Karpas-422 (cell line): ENCODE results near the gene EPS8. TPM values are rescaled to one million over a fixed set of nuclear protein-coding genes. Genes with fewer than 3 reads are reported as not detected.

Experiments used
- DNase-seq: peaks from one replicate; pipeline ENCODE4 v3.0.0-alpha.2; 2015
- H2AFZ ChIP-seq: fragments of 200-600 bp; sonication (generic); 2 replicates; pipeline ENCODE4 v1.6.1; 2014; ENCODE audit warnings: antibody characterized with exemption, low read length, mixed read lengths
- H3K27ac ChIP-seq: fragments of 200-600 bp; sonication (generic); 2 replicates; pipeline ENCODE4 v1.5.1; 2014; ENCODE audit warnings: mild to moderate bottlenecking, low read length, moderate library complexity
- H3K27me3 ChIP-seq: fragments of 200-600 bp; sonication (generic); 2 replicates; pipeline ENCODE4 v1.6.1; 2014; ENCODE audit warnings: low read length, mixed read lengths
- H3K36me3 ChIP-seq: fragments of 200-600 bp; sonication (generic); 2 replicates; pipeline ENCODE4 v1.6.1; 2014; ENCODE audit warnings: low read length, mixed read lengths; ENCODE audit not compliant: insufficient read depth
- H3K4me1 ChIP-seq: fragments of 200-600 bp; sonication (generic); 2 replicates; pipeline ENCODE4 v1.6.1; 2014; ENCODE audit warnings: mild to moderate bottlenecking, low read length, mixed read lengths
- H3K4me2 ChIP-seq: fragments of 200-600 bp; sonication (generic); 2 replicates; pipeline ENCODE4 v1.6.1; 2014; ENCODE audit warnings: low read length, low read depth, mild to moderate bottlenecking; ENCODE audit not compliant: poor library complexity, severe bottlenecking
- H3K4me3 ChIP-seq: fragments of 200-600 bp; sonication (generic); 2 replicates; pipeline ENCODE4 v1.5.1; 2014; ENCODE audit warnings: mild to moderate bottlenecking, antibody characterized with exemption, low read length, mixed read lengths
- H3K79me2 ChIP-seq: fragments of 200-600 bp; sonication (generic); 2 replicates; pipeline ENCODE4 v1.6.1; 2014; ENCODE audit warnings: mild to moderate bottlenecking, low read length, mixed read lengths
- H3K9ac ChIP-seq: fragments of 200-600 bp; sonication (generic); 2 replicates; pipeline ENCODE4 v1.6.0; 2014; ENCODE audit warnings: low read length
- H3K9me2 ChIP-seq: fragments of 200-600 bp; sonication (generic), shearing (Covaris generic); replicated peaks from 2 replicates; pipeline ENCODE4 v1.6.0; 2014; ENCODE audit warnings: mild to moderate bottlenecking, low read length, moderate library complexity; ENCODE audit not compliant: insufficient read depth
- H3K9me3 ChIP-seq: fragments of 300-700, 200-600 bp; sonication (generic); 2 replicates; pipeline ENCODE4 v1.6.1; 2014; ENCODE audit warnings: low read length, mixed read lengths
- H4K20me1 ChIP-seq: fragments of 200-600 bp; sonication (generic); 2 replicates; pipeline ENCODE4 v1.6.1; 2014; ENCODE audit warnings: mild to moderate bottlenecking, antibody characterized with exemption, low read length, low read depth; ENCODE audit not compliant: insufficient read depth
- total RNA-seq: library from RNA; depleted of rRNA; stranded (reverse); fragments of >200 nt; shearing (Covaris generic); gene quantifications from 2 replicates; pipeline ENCODE4 v1.2.3, GENCODE V29; 2014; ENCODE audit warnings: low replicate concordance

Gene EPS8
- total RNA-seq, 1 experiment from 2014 or later: not detected

- H3K36me3 ChIP-seq: no peaks in the 10 kb centered on the region
- no peak overlapping the region for H3K4me3 ChIP-seq
- no peaks in the 10 kb centered on the region for H3K9me2 ChIP-seq
- no peak overlapping the region for H2AFZ ChIP-seq
- no peaks in the 10 kb centered on the region for H3K9me3 ChIP-seq
- H3K4me2 ChIP-seq: no peak overlapping the region
- H3K27me3 ChIP-seq: no peaks in the 10 kb centered on the region
- no peaks in the 10 kb centered on the region for H3K4me1 ChIP-seq
- H3K9ac ChIP-seq: no peak overlapping the region
- no peak for DNase-seq
- no peaks in the 10 kb centered on the region for H3K79me2 ChIP-seq
- H3K27ac ChIP-seq: no peak overlapping the region
- no peaks in the 10 kb centered on the region for H4K20me1 ChIP-seq
Measured at GRCh38 chr12:15608406-15608805, 180.8 kb downstream of the EPS8 start.

DNA sequence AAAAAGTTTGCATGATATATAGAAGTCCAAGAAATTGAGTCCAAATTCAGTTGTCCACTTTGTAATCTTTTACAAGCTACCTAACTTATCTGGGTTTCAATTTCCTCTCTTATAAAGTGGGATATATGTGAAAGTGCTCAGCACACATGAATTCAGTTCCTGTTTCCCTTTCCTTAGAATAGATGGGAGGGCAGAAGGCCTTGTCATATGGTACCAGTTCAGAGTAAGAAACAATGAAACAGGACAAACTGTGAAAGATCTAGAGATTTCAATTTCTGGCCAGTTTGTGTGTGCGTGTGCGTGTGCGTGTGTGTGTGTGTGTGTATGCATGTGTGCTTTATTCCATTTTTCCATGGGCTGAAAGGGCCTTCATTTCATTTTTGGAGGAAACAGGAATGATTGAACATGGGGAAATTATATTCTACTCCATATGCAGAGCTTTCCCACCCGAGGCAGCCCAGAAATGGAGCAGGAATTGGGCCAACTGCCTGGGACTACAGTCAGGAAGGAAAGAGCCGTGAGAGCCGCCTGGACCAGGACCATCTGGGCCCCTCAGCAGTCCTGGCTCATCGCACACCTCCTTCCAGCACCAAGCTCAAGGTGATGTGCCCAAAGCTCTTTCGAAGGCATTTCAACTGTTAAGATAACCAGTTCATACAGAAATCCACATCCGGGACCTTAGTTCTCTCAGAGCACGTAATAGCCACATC, 183.2 kb downstream of the EPS8 start:
- Histone ChIP-seq H3K9me3 (no peaks in the 10 kb centered on the region), H3K4me2 (no peak overlapping the region), H3K79me2 (no peaks in the 10 kb centered on the region), H4K20me1 (no peaks in the 10 kb centered on the region), H3K9me2 (no peaks in the 10 kb centered on the region), H3K4me1 (no peaks in the 10 kb centered on the region), H3K9ac (no peak overlapping the region), H3K4me3 (no peak overlapping the region), H3K27ac (no peak overlapping the region), H3K36me3 (no peaks in the 10 kb centered on the region), H3K27me3 (no peaks in the 10 kb centered on the region), H2AFZ (no peak overlapping the region)
- no peak for DNase-seq

- H4K20me1 ChIP-seq: no peaks in the 10 kb centered on the region
- H3K9me3 ChIP-seq: no peaks in the 10 kb centered on the region
- no peak overlapping the region for H2AFZ ChIP-seq
- H3K79me2 ChIP-seq: no peaks in the 10 kb centered on the region
- DNase-seq: no peak
- H3K27me3 ChIP-seq: no peaks in the 10 kb centered on the region
- H3K4me1 ChIP-seq: no peaks in the 10 kb centered on the region
- H3K9ac ChIP-seq: no peak overlapping the region
- H3K36me3 ChIP-seq: no peaks in the 10 kb centered on the region
- H3K4me3 ChIP-seq: no peak overlapping the region
- H3K4me2 ChIP-seq: no peak overlapping the region
- H3K27ac ChIP-seq: no peak overlapping the region
- H3K9me2 ChIP-seq: no peaks in the 10 kb centered on the region
Measured at GRCh38 chr12:15603474-15604085, 185.6 kb downstream of the EPS8 start.

DNA sequence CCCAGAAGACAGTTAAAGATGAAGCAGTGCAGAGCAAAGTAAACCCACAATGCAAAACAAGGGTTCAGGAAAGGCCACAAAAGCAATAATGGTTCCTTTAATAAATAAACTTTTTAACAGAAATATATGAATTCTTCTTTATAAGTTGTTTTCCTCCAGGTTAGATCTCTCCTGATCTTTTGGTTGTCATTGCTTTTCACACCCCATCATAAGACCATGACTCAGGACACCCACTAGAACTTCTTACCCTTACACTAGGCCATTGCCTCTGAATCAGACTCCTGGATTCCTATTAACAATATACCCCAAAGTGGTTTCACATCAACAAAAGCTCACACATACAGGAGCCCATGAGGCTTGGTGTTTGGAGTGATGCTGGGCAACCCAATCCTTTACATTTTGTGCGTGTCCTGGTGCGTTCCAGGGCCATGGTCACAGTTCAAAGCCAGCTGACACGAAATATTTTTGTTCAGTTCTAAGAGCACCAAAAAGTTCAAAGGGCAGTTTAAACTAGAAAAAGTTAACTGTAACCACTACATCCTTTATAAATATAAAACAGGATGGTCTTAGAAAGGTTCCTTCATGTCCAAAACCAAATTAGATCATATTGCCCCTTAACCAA, 187.0 kb downstream of the EPS8 start:
- no peaks in the 10 kb centered on the region for H4K20me1 ChIP-seq
- H3K36me3 ChIP-seq: no peaks in the 10 kb centered on the region

GRCh38 chr12:15601210-15601800, 187.9 kb downstream of the EPS8 start:
- DNase-seq: no peak
- Histone ChIP-seq H4K20me1 (no peaks in the 10 kb centered on the region), H3K4me3 (no peak overlapping the region)

More for the DNA sequence above, 187.0 kb downstream of the EPS8 start:
- H2AFZ ChIP-seq: no peak overlapping the region
- DNase-seq: no peak
- H3K9me2 ChIP-seq: no peaks in the 10 kb centered on the region
- no peaks in the 10 kb centered on the region for H3K27me3 ChIP-seq
- H3K9me3 ChIP-seq: no peaks in the 10 kb centered on the region
- H3K9ac ChIP-seq: no peak overlapping the region
- no peak overlapping the region for H3K4me3 ChIP-seq
- H3K79me2 ChIP-seq: no peaks in the 10 kb centered on the region
- no peak overlapping the region for H3K27ac ChIP-seq
- H3K4me2 ChIP-seq: no peak overlapping the region
- H3K4me1 ChIP-seq: no peaks in the 10 kb centered on the region

DNA sequence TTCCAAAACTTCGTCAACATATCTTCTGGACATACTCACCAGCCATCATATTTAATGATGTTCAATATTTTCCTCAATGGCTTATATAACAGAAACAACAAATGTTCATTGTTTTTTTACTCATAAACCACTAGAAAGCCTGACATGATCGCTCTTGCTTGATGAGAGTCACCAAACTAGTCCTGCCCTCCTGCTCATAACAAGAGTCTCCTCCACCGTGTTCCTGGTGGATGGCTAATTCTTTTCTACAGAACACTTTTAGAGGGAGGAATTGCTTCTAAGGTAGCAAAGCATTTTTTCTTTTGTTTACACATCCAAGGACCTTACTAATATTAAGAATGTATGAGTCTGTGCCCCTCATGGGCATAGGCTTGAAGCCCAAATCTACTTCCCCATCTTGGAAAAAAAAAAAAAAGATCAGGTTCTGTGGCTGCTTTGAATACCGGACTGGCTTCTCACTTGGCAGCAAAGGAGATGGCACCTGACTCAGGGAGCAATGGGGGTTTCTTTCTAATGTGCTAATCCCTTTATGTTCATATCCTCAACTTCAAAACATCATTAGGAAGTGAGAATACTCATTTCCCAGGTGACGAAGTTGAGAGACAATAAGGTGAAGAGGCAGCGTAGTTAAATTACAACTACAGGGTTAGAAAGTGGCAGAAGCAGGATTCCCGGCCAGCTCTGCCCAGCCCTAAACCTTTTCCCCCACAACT, 188.8 kb downstream of the EPS8 start:
- H2AFZ ChIP-seq: no peak overlapping the region
- H3K4me2 ChIP-seq: no peak overlapping the region
- no peak overlapping the region for H3K4me3 ChIP-seq
- no peak for DNase-seq
- H3K27ac ChIP-seq: no peak overlapping the region
- H3K27me3 ChIP-seq: no peaks in the 10 kb centered on the region
- no peaks in the 10 kb centered on the region for H3K9me2 ChIP-seq
- H3K36me3 ChIP-seq: no peaks in the 10 kb centered on the region
- H3K9ac ChIP-seq: no peak overlapping the region
- H4K20me1 ChIP-seq: no peaks in the 10 kb centered on the region
- no peaks in the 10 kb centered on the region for H3K4me1 ChIP-seq
- no peaks in the 10 kb centered on the region for H3K79me2 ChIP-seq
- H3K9me3 ChIP-seq: no peaks in the 10 kb centered on the region

More at GRCh38 chr12:15601210-15601800, 187.9 kb downstream of the EPS8 start:
- Histone ChIP-seq H3K4me2 (no peak overlapping the region), H3K9ac (no peak overlapping the region), H3K4me1 (no peaks in the 10 kb centered on the region), H3K9me2 (no peaks in the 10 kb centered on the region), H2AFZ (no peak overlapping the region), H3K36me3 (no peaks in the 10 kb centered on the region), H3K27ac (no peak overlapping the region), H3K9me3 (no peaks in the 10 kb centered on the region), H3K79me2 (no peaks in the 10 kb centered on the region), H3K27me3 (no peaks in the 10 kb centered on the region)

DNA sequence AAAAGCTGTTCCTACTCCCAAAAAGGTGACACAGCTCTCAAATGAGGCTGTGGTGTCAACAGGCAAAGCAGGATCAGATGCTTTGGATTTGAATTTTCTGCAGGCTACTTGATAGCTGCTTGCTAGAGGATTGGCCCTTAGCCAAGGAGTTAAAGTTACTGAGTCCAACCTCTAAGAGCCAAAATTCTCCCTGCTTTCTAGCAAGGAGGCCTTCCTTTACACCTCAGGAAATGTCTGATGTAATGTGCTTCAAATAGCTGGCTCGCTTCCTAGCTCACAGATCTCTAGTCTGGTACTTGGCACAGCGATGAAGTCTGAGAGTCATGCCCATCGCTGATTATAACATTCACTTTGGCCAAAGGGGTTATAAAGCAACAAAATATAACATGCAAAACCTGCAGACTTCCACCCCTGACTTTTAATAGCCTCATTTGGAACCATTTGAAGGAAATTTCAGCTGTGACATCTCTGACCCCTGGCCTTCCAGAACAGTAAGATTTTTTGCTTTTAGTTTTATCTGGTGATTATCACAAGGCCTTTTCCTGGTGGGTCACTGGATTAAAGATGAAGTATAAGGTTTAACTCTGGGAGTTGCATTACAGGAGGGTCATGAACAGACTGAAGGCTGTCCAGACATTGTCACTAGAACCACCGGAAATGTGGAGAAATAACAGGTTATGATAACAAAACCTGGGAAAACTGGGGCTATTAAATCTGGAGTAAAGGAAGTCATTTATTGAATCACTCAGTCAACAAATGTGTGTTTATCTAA, 189.7 kb downstream of the EPS8 start:
- H3K4me2 ChIP-seq: no peak overlapping the region
- H3K27me3 ChIP-seq: no peaks in the 10 kb centered on the region
- H3K27ac ChIP-seq: no peak overlapping the region
- no peak for DNase-seq
- no peak overlapping the region for H3K9ac ChIP-seq
- no peak overlapping the region for H3K4me3 ChIP-seq
- H2AFZ ChIP-seq: no peak overlapping the region
- H3K9me3 ChIP-seq: no peaks in the 10 kb centered on the region
- H3K4me1 ChIP-seq: no peaks in the 10 kb centered on the region
- no peaks in the 10 kb centered on the region for H3K9me2 ChIP-seq
- no peaks in the 10 kb centered on the region for H4K20me1 ChIP-seq
- H3K79me2 ChIP-seq: no peaks in the 10 kb centered on the region
- H3K36me3 ChIP-seq: no peaks in the 10 kb centered on the region
